ENCODE measurements around the gene NPM3.
"Not testable (repeated sequence)": the region's sequence is repeated elsewhere in the genome, so short reads cannot be mapped to it uniquely, and the experiment has no call there.

Gene NPM3

DNA sequence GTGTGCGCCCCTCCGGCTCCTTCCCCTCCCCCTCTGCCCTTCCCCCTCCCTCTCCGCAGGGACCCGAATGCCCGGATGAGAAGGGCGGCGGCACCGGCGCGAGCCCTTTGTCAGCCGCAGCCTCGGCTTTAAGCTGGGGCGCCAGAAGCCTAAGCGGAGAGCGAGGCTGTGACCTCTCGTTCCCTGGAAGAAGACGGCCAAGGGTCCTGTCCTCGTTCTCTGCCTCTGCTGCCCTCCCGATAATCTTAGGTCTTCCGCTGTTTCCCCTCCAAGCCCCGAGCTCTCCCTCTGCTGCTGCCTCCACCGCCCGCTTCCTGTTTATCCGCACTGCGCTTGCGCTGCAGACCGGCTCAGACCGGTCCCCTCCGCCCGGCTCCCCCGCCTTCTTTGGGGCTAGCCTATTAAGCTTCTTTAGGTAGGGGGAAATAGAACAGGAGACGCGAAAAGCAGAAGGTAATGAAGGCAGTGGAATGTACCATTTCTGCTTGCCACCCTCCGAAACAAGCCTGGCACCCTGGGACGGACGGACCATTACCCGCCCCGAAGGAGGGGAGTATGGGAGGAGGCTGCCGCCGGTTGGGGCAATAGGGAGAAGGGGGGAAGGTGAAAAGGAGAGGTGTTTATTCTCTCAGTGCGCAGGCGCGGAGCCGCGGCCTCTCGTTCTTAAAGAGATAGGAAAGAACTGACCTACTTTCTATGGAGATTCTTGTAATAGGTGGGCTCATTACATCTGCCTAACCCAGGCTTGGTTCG is 35.0 kb upstream of the NPM3 start, which contains the start of gene OGA:
Gene OGA, minus strand, starts transcription at position 326 of the 753 bp plus-strand sequence. CDS start 422 bp downstream, outside the sequence.
- Mint-ChIP-seq H3K27ac (peak within 1 kb of the TSS; percentile 96), H3K36me3 (peaks cover 38% of the 10 kb centered on the region), H3K4me3 (peak within 1 kb of the TSS; percentile 89), H3K9me3 (no peaks in the 10 kb centered on the region), H3K27me3 (peaks cover 4% of the 10 kb centered on the region), H3K4me1 (peaks cover 39% of the 10 kb centered on the region)
- DNase-seq, result peak; percentile 99
- CTCF ChIA-PET, result interaction anchor here (1.0 to 2.1 kb wide), 5 partner anchors 11 to 216 kb away, joined by 3 to 19 read pairs (median 7); no protein-coding TSS in a partner anchor

DNA sequence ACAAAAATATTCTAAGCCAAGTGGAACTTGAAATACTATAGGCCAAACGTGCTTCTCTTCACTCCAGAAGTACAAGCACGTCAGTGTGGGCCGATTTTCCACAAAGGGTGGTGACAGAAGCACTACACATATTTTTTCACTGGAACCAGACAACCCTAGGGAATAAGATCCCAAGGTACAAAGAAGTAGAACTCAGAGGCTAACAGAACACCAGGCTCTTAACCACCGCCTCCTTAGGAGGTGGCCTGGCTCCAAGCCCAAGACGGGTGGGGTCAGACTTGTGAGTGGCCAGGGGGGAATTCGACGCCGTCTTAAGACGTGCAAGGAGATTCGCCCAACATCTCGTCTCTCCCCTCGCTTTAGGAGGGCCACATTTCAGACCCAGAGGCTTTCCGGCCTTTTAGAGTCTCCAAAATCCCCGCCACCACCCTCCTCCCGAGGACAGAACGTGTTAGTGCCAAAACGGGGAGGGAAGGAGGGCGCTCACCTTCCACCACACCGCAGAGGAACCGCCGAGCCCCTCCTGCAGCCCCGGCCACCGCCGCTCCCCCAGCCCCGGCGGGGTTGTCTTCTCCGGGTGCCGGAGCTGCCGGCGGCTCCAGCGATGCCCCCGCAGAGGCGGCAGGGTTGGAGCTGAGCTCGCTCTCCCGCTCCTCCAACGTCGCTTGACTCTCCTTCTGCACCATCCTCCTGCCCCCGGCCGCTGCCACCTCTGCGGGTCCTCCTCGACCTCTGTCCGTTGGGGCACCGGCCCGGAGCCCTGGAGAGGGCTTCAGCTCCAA is 34.3 kb upstream of the NPM3 start:
- CTCF ChIA-PET, result interaction anchor here (1.0 to 2.9 kb wide), 5 partner anchors 12 to 36 kb away, joined by 3 to 19 read pairs (median 8); no protein-coding TSS in a partner anchor
- Mint-ChIP-seq H3K36me3 (peaks cover 42% of the 10 kb centered on the region), H3K4me3 (peak overlapping the region; percentile 89), H3K27me3 (peaks cover 4% of the 10 kb centered on the region), H3K4me1 (peaks cover 46% of the 10 kb centered on the region), H3K9me3 (no peaks in the 10 kb centered on the region), H3K27ac (peak overlapping the region; percentile 96)
- peak; percentile 58 for DNase-seq

DNA sequence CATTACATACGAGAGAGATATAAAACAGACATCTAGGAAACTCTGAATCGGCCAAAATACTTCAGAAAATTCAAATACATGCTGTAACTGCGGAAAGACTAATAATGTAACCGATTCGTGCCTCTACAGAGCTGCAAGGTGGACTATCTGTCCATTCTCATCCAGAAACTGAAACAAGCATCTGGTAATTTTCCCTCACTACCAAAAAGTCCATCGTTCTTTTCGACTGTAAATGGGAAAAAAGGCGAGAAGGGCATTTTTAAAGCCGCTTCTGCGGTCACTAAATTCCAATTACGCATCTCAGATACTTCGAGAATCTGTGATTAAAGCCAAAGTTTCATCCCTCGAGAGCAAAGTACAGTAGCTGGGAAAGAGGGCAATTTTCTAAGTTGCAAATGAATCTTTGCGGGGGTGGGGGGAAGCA is 33.7 kb upstream of the NPM3 start:
- CTCF ChIA-PET, result interaction anchor here (1.7 to 2.9 kb wide), 2 partner anchors 24 to 35 kb away, joined by 6 to 8 read pairs; no protein-coding TSS in a partner anchor
- H3K27me3 Mint-ChIP-seq, result peaks cover 4% of the 10 kb centered on the region
- peaks cover 43% of the 10 kb centered on the region for H3K36me3 Mint-ChIP-seq

DNA sequence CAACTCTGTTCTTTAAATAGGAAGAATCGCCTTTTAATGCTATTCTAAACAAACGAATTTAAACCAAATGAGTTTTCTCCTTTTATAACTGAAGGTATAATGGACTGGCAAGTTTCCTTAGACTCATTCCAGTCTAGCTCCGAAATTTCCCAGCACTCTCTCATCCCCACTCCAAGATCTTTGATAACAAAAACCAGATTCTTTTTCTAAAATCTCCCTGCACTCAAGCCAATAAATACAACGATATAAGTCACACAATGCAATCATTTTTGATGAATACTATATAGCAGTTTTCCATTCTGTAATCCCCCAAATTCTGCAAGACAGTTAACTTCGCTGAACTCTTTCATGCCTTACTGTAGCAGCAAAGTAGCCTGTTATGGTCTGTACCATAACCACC is 33.1 kb upstream of the NPM3 start:
- peak overlapping the region; percentile 96 for H3K27ac Mint-ChIP-seq
- H3K4me1 Mint-ChIP-seq, result peaks cover 49% of the 10 kb centered on the region
- no peak for DNase-seq
- peaks cover 4% of the 10 kb centered on the region for H3K27me3 Mint-ChIP-seq
- peak overlapping the region; percentile 89 for H3K4me3 Mint-ChIP-seq
- CTCF ChIA-PET, result interaction anchor here (1.7 to 2.9 kb wide), 2 partner anchors 25 to 35 kb away, joined by 6 to 8 read pairs; no protein-coding TSS in a partner anchor
- peaks cover 42% of the 10 kb centered on the region for H3K36me3 Mint-ChIP-seq
- no peaks in the 10 kb centered on the region for H3K9me3 Mint-ChIP-seq

More for the DNA sequence above, 33.7 kb upstream of the NPM3 start:
- Mint-ChIP-seq H3K9me3 (no peaks in the 10 kb centered on the region), H3K27ac (peak overlapping the region; percentile 96), H3K4me1 (peaks cover 48% of the 10 kb centered on the region), H3K4me3 (peak overlapping the region; percentile 89)
- DNase-seq, result no peak

DNA sequence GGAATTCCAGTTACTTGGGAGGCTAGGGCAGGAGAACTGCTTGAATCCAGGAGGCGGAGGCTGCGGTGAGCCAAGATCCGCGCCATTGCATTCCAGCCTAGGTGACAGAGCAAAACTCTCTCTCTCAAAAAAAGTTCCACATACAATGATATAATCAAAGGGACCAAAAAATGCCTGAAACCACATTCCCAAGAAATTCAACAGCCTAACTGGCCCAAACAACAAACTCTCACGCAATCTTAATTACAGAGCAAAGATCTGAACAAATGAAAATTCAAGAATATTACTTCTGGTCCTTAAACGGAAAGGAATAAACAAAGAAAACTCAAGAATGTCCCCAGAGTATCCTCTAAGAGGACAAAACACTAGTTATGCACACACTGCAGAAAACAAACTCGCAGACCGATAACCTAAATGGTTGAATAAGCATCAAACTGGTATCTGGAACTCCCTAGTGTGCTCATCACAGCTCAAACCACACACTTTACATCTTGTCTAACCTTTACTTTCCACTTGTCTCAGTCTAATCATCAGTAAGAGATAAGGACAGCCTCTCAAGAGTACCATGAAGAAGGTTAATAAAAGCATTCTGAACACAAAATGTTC is 31.3 kb upstream of the NPM3 start:
- Mint-ChIP-seq H3K36me3 (peaks cover 50% of the 10 kb centered on the region), H3K4me1 (peaks cover 46% of the 10 kb centered on the region), H3K9me3 (no peaks in the 10 kb centered on the region), H3K27ac (peak overlapping the region; percentile 71), H3K4me3 (peak overlapping the region; percentile 89), H3K27me3 (peaks cover 4% of the 10 kb centered on the region)
- DNase-seq, result no peak
- CTCF ChIA-PET, result interaction anchor here (0.8 to 2.9 kb wide), 2 partner anchors 27 to 355 kb away, joined by 3 to 8 read pairs; no protein-coding TSS in a partner anchor

DNA sequence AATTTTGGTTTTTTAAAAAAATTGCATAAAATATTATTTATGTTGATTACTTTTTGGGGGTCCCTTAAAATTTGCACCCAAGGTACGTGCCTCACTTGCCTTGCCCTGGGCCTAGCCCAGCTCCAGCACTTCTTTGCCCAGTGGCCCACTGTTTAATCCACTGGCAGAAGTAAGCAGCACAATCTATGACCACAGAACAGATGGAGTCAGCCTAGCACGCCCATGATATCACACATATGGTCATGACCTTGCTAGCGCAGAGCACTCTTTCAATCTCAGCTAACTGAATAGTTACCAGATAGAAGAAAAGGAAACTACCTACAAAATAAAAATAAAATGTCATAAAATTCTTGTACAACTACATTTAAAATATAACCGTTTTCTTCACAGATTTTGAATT is 29.4 kb upstream of the NPM3 start:
- H3K4me3 Mint-ChIP-seq, result no peak overlapping the region
- CTCF ChIA-PET, result interaction anchor here (0.6 to 1.5 kb wide), 4 partner anchors 28 to 208 kb away, joined by 3 to 5 read pairs (median 3); no protein-coding TSS in a partner anchor
- peaks cover 38% of the 10 kb centered on the region for H3K4me1 Mint-ChIP-seq
- no peak overlapping the region for H3K27ac Mint-ChIP-seq
- H3K27me3 Mint-ChIP-seq, result no peaks in the 10 kb centered on the region
- H3K36me3 Mint-ChIP-seq, result peaks cover 56% of the 10 kb centered on the region
- no peak for DNase-seq
- H3K9me3 Mint-ChIP-seq, result no peaks in the 10 kb centered on the region

DNA sequence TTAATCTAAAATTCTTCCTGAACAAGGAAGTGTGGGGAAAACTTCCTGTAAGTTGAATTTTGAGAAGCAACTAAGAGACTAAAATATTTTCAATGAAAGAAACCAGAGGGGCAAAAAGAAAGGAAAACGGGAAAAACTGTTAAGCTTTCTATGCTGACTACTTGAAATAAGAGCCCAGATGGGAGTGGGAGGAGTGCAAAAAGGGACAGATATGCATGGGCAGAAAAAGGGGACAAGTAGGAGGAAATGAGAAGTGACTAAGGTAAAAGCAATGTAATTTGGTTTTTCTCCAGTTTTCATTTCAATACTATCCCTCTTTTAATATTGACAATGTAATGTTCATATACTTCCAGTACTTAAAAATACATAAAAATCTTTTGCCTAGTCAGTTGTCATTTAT is 23.9 kb upstream of the NPM3 start:
- peaks cover 7% of the 10 kb centered on the region for H3K4me1 Mint-ChIP-seq
- H3K4me3 Mint-ChIP-seq, result no peak overlapping the region

DNA sequence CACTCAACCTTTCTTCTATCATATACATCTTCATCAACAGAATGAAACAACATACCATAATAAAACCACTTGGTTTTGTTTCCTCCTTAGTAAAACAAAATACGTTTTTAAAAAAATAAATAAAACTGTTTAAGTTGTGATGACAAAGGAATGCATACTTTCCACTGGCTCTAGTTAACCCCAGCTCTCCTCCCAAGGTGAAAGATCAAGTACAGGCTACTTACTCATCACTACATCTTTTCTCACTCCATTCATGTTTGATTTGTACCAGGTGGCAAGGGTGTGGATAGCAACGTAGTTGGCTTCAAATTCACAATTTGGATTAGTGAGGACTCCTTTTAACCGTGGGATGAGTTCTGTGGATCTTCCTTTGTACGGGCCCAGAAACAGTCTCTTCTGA is 20.3 kb upstream of the NPM3 start:
- CTCF ChIA-PET, result no interaction called here
- H3K4me3 Mint-ChIP-seq, result no peak overlapping the region
- no peaks in the 10 kb centered on the region for H3K27me3 Mint-ChIP-seq
- DNase-seq, result no peak
- peaks cover 5% of the 10 kb centered on the region for H3K4me1 Mint-ChIP-seq
- no peaks in the 10 kb centered on the region for H3K9me3 Mint-ChIP-seq
- no peak overlapping the region for H3K27ac Mint-ChIP-seq
- peaks cover 53% of the 10 kb centered on the region for H3K36me3 Mint-ChIP-seq

More for the DNA sequence above, 23.9 kb upstream of the NPM3 start:
- no peak for DNase-seq
- Mint-ChIP-seq H3K36me3 (peaks cover 41% of the 10 kb centered on the region), H3K9me3 (no peaks in the 10 kb centered on the region), H3K27me3 (no peaks in the 10 kb centered on the region), H3K27ac (peak overlapping the region; percentile 55)
- CTCF ChIA-PET, result interaction anchor here (1.7 kb wide), 1 partner anchor 26 kb away, joined by 6 read pairs; no protein-coding TSS in a partner anchor

DNA sequence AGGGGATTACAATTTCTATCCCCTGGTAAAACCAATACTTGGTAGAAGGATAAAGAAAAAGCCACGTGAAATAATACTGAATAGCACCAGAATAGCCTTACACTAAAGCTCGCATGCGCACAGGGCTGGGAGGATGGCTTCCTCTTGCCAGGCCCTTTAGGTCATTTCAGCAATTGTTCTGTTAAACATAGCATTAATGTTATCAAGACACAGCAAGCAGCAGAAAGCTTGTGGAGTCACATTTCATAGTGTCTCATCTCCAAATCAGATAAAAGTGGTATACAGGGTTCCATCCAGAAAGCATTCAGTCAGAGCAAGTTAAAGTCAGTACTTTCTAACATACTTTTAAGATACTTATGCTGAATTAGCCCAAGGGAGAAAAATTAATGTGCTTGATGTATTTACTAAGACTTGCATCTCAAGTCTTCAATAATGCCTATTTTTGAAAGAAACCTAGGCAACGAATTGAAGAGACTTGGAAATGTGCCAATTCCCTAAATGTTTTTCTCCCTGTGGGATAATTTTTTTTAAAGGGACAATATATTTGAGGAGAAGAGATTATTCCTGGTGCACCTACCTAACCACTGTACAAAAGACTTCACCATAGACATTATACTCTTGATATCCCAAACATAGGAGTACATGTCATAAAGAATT is 14.3 kb upstream of the NPM3 start:
- CTCF ChIA-PET, result interaction anchor here (0.7 kb wide), 1 partner anchor 222 kb away, joined by 3 read pairs; no protein-coding TSS in a partner anchor
- Mint-ChIP-seq H3K4me1 (peaks cover 5% of the 10 kb centered on the region), H3K36me3 (peaks cover 76% of the 10 kb centered on the region), H3K9me3 (no peaks in the 10 kb centered on the region), H3K27me3 (no peaks in the 10 kb centered on the region), H3K27ac (no peak overlapping the region), H3K4me3 (no peak overlapping the region)
- no peak for DNase-seq

DNA sequence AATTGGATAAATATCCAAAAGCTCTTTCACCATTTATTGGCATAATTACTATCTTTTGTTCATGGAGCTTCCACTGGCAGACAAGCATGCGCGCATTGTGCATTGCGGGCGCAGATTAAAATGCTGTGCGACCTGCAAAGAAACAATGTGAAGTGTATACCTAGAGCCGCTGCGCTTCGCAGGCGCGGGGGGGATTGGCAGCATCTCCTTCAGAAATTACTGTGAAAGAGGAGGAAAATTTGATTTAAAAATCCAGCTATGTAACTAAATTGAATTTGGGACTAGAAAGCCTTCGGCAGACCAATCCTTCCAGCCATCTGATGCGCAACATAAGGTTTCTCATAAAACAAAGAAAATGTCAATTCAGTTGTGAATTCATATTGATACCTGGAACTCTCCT is 10.3 kb upstream of the NPM3 start:
- DNase-seq, result no peak
- no peaks in the 10 kb centered on the region for H3K27me3 Mint-ChIP-seq
- CTCF ChIA-PET, result no interaction called here
- H3K4me3 Mint-ChIP-seq, result no peak overlapping the region
- no peaks in the 10 kb centered on the region for H3K9me3 Mint-ChIP-seq
- no peak overlapping the region for H3K27ac Mint-ChIP-seq
- no peaks in the 10 kb centered on the region for H3K4me1 Mint-ChIP-seq
- peaks cover 60% of the 10 kb centered on the region for H3K36me3 Mint-ChIP-seq

DNA sequence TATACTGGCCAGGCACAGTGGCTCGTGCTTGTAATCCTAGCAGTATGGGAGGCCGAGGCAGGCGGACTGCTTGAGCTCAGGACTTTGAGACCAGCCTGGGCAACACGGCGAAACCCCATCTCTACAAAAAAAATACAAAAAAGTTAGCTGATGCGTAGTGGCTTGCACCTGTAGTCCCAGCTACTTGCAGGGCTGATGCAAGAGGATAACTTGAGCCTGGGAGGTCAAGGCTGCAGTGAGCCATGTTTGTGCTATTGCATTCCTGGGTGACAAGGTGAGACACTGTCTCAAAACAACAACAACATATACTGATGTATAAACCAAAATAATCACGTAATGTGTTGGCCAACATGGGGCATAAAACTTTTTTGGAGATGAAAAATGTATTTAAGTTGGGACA is 6.4 kb upstream of the NPM3 start:
- no peaks in the 10 kb centered on the region for H3K9me3 Mint-ChIP-seq

DNA sequence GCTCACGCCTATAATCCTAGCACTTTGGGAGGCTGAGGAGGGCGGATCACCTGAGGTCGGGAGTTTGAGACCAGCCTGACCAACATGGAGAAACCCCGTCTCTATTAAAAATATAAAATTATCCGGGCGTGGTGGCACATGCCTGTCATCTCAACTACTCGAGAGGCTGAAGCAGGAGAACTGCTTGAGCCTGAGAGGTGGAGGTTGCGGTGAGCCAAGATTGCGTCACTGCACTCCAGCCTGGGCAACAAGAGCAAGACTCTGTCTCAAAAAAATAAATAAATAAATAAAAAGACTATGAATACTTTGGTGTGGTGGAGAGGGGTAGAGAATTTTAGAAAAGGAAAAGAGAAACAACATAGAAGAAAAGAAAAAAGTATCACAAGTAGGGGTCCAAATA is 6.0 kb upstream of the NPM3 start:
- Mint-ChIP-seq H3K36me3 (peaks cover 60% of the 10 kb centered on the region), H3K4me1 (peaks cover 14% of the 10 kb centered on the region)
- not testable (repeated sequence) for H3K4me3 Mint-ChIP-seq, H3K27me3 Mint-ChIP-seq, DNase-seq, H3K27ac Mint-ChIP-seq, H3K9me3 Mint-ChIP-seq
- CTCF ChIA-PET, result interaction anchor here (1.2 kb wide), 1 partner anchor 8 kb away, joined by 4 read pairs; no protein-coding TSS in a partner anchor

More for the DNA sequence above, 6.4 kb upstream of the NPM3 start:
- no peak for DNase-seq
- no peaks in the 10 kb centered on the region for H3K27me3 Mint-ChIP-seq
- CTCF ChIA-PET, result interaction anchor here (1.2 kb wide), 1 partner anchor 8 kb away, joined by 4 read pairs; no protein-coding TSS in a partner anchor
- no peak overlapping the region for H3K4me3 Mint-ChIP-seq
- no peak overlapping the region for H3K27ac Mint-ChIP-seq
- H3K36me3 Mint-ChIP-seq, result peaks cover 61% of the 10 kb centered on the region
- peaks cover 9% of the 10 kb centered on the region for H3K4me1 Mint-ChIP-seq

DNA sequence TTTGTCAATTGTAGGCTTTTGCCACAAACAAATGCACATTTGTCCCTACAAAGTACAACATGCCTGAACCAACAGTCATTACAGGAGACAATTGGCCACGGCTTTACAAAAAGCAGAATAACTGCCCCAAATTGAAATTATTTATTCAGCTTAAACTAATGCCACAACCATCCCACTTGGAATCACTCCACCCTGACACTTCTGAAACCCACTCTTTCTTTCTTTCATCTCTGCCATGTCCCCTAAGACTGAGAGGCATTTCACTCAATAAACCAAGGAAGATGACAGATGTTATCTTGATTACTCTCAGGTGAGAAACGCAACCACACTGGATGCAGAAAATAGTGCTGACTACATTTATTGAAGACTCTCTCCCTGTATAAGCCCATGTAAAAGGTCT is 2.6 kb upstream of the NPM3 start:
- H3K27ac Mint-ChIP-seq, result no peak overlapping the region

More for the DNA sequence above, 2.6 kb upstream of the NPM3 start:
- Mint-ChIP-seq H3K9me3 (no peaks in the 10 kb centered on the region), H3K4me1 (peaks cover 47% of the 10 kb centered on the region), H3K4me3 (no peak overlapping the region), H3K27me3 (no peaks in the 10 kb centered on the region), H3K36me3 (peaks cover 45% of the 10 kb centered on the region)
- CTCF ChIA-PET, result no interaction called here
- DNase-seq, result no peak
